Activated naive CD4-positive, alpha-beta T cell treated with anti-CD3 and anti-CD28 coated beads, Interleukin-2, amount 50 U/mL, for 16 hours (primary cell): Measurements from ENCODE around the gene TPP1.

ENCODE experiments used
- DNase-seq: peaks from one replicate; pipeline ENCODE4 v3.0.0-alpha.2; 2020

The TPP1 gene

GRCh38 chr11:6610591-6610990 is 8.6 kb downstream of the TPP1 start:
- DNase-seq, result no peak

GRCh38 chr11:6609502-6610015 is 9.7 kb downstream of the TPP1 start:
- DNase-seq, result no peak

- no peak for DNase-seq
These were observed 10.3 kb downstream of the TPP1 start for GRCh38 chr11:6608726-6609501.

GRCh38 chr11:6608011-6608410 is 11.2 kb downstream of the TPP1 start:
- no peak for DNase-seq

GRCh38 chr11:6607190-6607795 is 11.9 kb downstream of the TPP1 start:
- DNase-seq, result no peak

- DNase-seq, result no peak
These were observed 12.6 kb downstream of the TPP1 start for GRCh38 chr11:6606471-6607189.

GRCh38 chr11:6604790-6605189 is 14.4 kb downstream of the TPP1 start:
- no peak for DNase-seq

- DNase-seq, result peak; percentile 51
These were observed 15.1 kb downstream of the TPP1 start for GRCh38 chr11:6604081-6604626.

GRCh38 chr11:6603287-6604080 is 15.7 kb downstream of the TPP1 start, which contains the start of the genes ILK and RRP8:
Gene ILK, plus strand, starts transcription at chr11:6603774. Its CDS starts 498 bp downstream, at chr11:6604272.
Gene RRP8, minus strand, starts transcription at chr11:6603616. Its CDS starts 114 bp downstream, at chr11:6603502.
- DNase-seq, result peak; percentile 81

- DNase-seq, result no peak
These were observed 16.9 kb downstream of the TPP1 start for GRCh38 chr11:6602096-6602940.

- no peak for DNase-seq
These were observed 18.2 kb downstream of the TPP1 start for GRCh38 chr11:6601041-6601461.

- no peak for DNase-seq
These were observed 19.3 kb downstream of the TPP1 start for GRCh38 chr11:6599881-6600390.

- no peak for DNase-seq
These were observed 19.8 kb downstream of the TPP1 start for GRCh38 chr11:6599449-6599848.

GRCh38 chr11:6598555-6598954 is 20.7 kb downstream of the TPP1 start:
- DNase-seq, result no peak

GRCh38 chr11:6596239-6596877 is 22.9 kb downstream of the TPP1 start:
- no peak for DNase-seq

- DNase-seq, result no peak
These were observed 25.0 kb downstream of the TPP1 start for GRCh38 chr11:6594142-6594768.

GRCh38 chr11:6588018-6588417 is 31.2 kb downstream of the TPP1 start:
- DNase-seq, result no peak

- DNase-seq, result no peak
These were observed 31.8 kb downstream of the TPP1 start for GRCh38 chr11:6587360-6587953.
